IMR-90 (cell line): Measurements from ENCODE around the gene ABHD12B. TPM values are rescaled to one million over a fixed set of nuclear protein-coding genes. Genes with fewer than 3 reads are reported as not detected.

Experiments
- ATAC-seq: fragments of 200-7000 bp; cut with Tn5 transposase; 2 replicates; pipeline ENCODE4 v1.9.1; 2020; ENCODE audit warnings: low read depth, mild to moderate bottlenecking, moderate library complexity
- BruUV-seq: library from RNA; stranded (reverse); fragments of 400-500 nt; replicated peaks from 2 replicates; lab custom pipeline; 2021; lab: Mats Ljungman, UMichigan
- CTCF ChIA-PET: fragments of 300-600 bp; formaldehyde crosslinking; extraction: SDS; loops from one replicate; lab custom pipeline; 2021; ENCODE audit warnings: antibody characterized with exemption; lab: Yijun Ruan, JAX
- POLR2A ChIA-PET: fragments of 300-600 bp; sonication (Branson Sonifier 250); formaldehyde crosslinking; loops from one replicate; lab custom pipeline; 2022; ENCODE audit warnings: antibody characterized with exemption; ENCODE audit not compliant: unreplicated experiment; lab: Charles Lee
- DNase-seq: peaks from one replicate; pipeline ENCODE4 v3.0.0; 2013
- H2AFZ ChIP-seq: replicated peaks from 2 replicates; pipeline ENCODE3; 2013; ENCODE audit warnings: low read length, mild to moderate bottlenecking; ENCODE audit not compliant: poor library complexity
- H2AK5ac ChIP-seq: 2 replicates; pipeline ENCODE4 v1.6.1; 2013; ENCODE audit warnings: low read depth, low read length, inconsistent platforms
- H2AK9ac ChIP-seq: replicated peaks from 2 replicates; pipeline ENCODE3; 2013; ENCODE audit warnings: mild to moderate bottlenecking, low read depth, low read length, moderate library complexity; ENCODE audit not compliant: poor library complexity
- H2BK120ac ChIP-seq: 2 replicates; pipeline ENCODE4 v1.6.1; 2013; ENCODE audit warnings: low read depth, low read length, inconsistent platforms
- H2BK15ac ChIP-seq: 3 replicates; pipeline ENCODE4 v1.6.1; 2013; ENCODE audit warnings: low read depth, low read length, inconsistent platforms
- H2BK20ac ChIP-seq: 2 replicates; pipeline ENCODE4 v1.6.1; 2013; ENCODE audit warnings: low read depth, mild to moderate bottlenecking, inconsistent platforms, low read length, moderate library complexity
- H2BK5ac ChIP-seq: 2 replicates; pipeline ENCODE4 v1.6.1; 2013; ENCODE audit warnings: mild to moderate bottlenecking, low read depth, low read length, inconsistent platforms; ENCODE audit not compliant: poor library complexity, severe bottlenecking
- H3K14ac ChIP-seq: replicated peaks from 2 replicates; pipeline ENCODE4 v1.6.1; 2013; ENCODE audit warnings: low read depth, low read length, inconsistent platforms
- H3K18ac ChIP-seq: 2 replicates; pipeline ENCODE4 v1.6.1; 2013; ENCODE audit warnings: low read depth, low read length, control low read depth
- H3K23ac ChIP-seq: 2 replicates; pipeline ENCODE4 v1.6.1; 2013; ENCODE audit warnings: low read depth, low read length, inconsistent platforms
- H3K27ac ChIP-seq: 2 replicates; pipeline ENCODE4 v1.5.1; 2013; ENCODE audit warnings: mild to moderate bottlenecking, control low read depth, low read length; ENCODE audit not compliant: insufficient read depth
- H3K27me3 ChIP-seq: 2 replicates; pipeline ENCODE4 v1.6.1; 2013; ENCODE audit warnings: low read length; ENCODE audit not compliant: control insufficient read depth, insufficient read depth
- H3K36me3 ChIP-seq: 2 replicates; pipeline ENCODE4 v1.6.1; 2013; ENCODE audit warnings: low read length, mixed read lengths; ENCODE audit not compliant: control insufficient read depth, insufficient read depth
- H3K4ac ChIP-seq: 2 replicates; pipeline ENCODE4 v1.6.1; 2013; ENCODE audit warnings: low read depth, low read length, inconsistent platforms
- H3K4me1 ChIP-seq: 2 replicates; pipeline ENCODE4 v1.6.1; 2013; ENCODE audit warnings: low read length, mixed read lengths; ENCODE audit not compliant: control insufficient read depth, insufficient read depth
- H3K4me2 ChIP-seq: 2 replicates; pipeline ENCODE4 v1.6.1; 2013; ENCODE audit warnings: low read depth, mild to moderate bottlenecking, control low read depth, low read length, moderate library complexity
- H3K4me3 ChIP-seq: 2 replicates; pipeline ENCODE4 v1.5.1; 2013; ENCODE audit warnings: low read depth, mild to moderate bottlenecking, control low read depth, low read length, moderate library complexity; ENCODE audit not compliant: insufficient read depth
- H3K56ac ChIP-seq: 2 replicates; pipeline ENCODE4 v1.6.1; 2013; ENCODE audit warnings: low read length, inconsistent platforms; ENCODE audit not compliant: insufficient read depth; ENCODE audit errors: extremely low read depth
- H3K79me1 ChIP-seq, 2 experiments: 2 replicates each; pipeline ENCODE4 v1.6.1; 2013; ENCODE audit warnings: low read length in 2 of 2, inconsistent platforms in 1 of 2, low read depth in 1 of 2
- H3K9ac ChIP-seq: 2 replicates; pipeline ENCODE4 v1.6.1; 2013; ENCODE audit warnings: low read depth, low read length, control low read depth
- H3K9me1 ChIP-seq: 2 replicates; pipeline ENCODE4 v1.6.1; 2013; ENCODE audit warnings: low read length, inconsistent platforms; ENCODE audit not compliant: insufficient read depth
- H3K9me3 ChIP-seq: 2 replicates; pipeline ENCODE4 v1.6.1; 2013; ENCODE audit warnings: low read length; ENCODE audit not compliant: control insufficient read depth, insufficient read depth
- H4K20me1 ChIP-seq: 2 replicates; pipeline ENCODE4 v1.6.1; 2013; ENCODE audit warnings: low read length, inconsistent platforms; ENCODE audit not compliant: insufficient read depth
- H4K5ac ChIP-seq: 2 replicates; pipeline ENCODE4 v1.6.1; 2013; ENCODE audit warnings: mild to moderate bottlenecking, low read depth, low read length, control low read depth
- H4K8ac ChIP-seq, 2 experiments: 2 replicates each; pipeline ENCODE4 v1.6.1; 2013; ENCODE audit warnings: low read depth in 2 of 2, low read length in 2 of 2, control low read depth in 1 of 2, inconsistent platforms in 1 of 2
- H4K91ac ChIP-seq: 2 replicates; pipeline ENCODE4 v1.6.1; 2013; ENCODE audit warnings: low read depth, low read length, inconsistent platforms; ENCODE audit not compliant: insufficient read depth
- CEBPB ChIP-seq: IDR thresholded peaks from 2 replicates; pipeline ENCODE4 v1.6.1; 2012; ENCODE audit warnings: low read depth, low read length, improper control_type of control experiment
- CHD1 ChIP-seq: IDR thresholded peaks from 2 replicates; pipeline ENCODE4 v1.6.1; 2012; ENCODE audit warnings: low read depth, low read length, improper control_type of control experiment
- CTCF ChIP-seq: conservative IDR thresholded peaks from 2 replicates; pipeline ENCODE4 v1.5.1; 2012; ENCODE audit warnings: mild to moderate bottlenecking, low read depth, low read length, improper control_type of control experiment
- FOS ChIP-seq: fragments of 150-350 bp; IDR thresholded peaks from 2 replicates; pipeline ENCODE4 v1.6.1; 2016; ENCODE audit warnings: low read depth, low read length
- MAZ ChIP-seq: IDR thresholded peaks from 2 replicates; pipeline ENCODE4 v1.6.1; 2012; ENCODE audit warnings: low read depth, mild to moderate bottlenecking, low read length, improper control_type of control experiment, moderate library complexity, borderline replicate concordance
- MXI1 ChIP-seq: IDR thresholded peaks from 2 replicates; pipeline ENCODE4 v1.6.1; 2012; ENCODE audit warnings: low read depth, mild to moderate bottlenecking, low read length, moderate library complexity, borderline replicate concordance
- POLR2A ChIP-seq: IDR thresholded peaks from 2 replicates; pipeline ENCODE4 v1.6.1; 2012; ENCODE audit warnings: mild to moderate bottlenecking, low read depth, low read length
- RCOR1 ChIP-seq: IDR thresholded peaks from 2 replicates; pipeline ENCODE4 v1.6.1; 2012; ENCODE audit warnings: mild to moderate bottlenecking, low read length, improper control_type of control experiment; ENCODE audit not compliant: insufficient replicate concordance
- SMC3 ChIP-seq: fragments of 150-350 bp; IDR thresholded peaks from 2 replicates; pipeline ENCODE4 v1.6.1; 2016; ENCODE audit warnings: low read depth, mild to moderate bottlenecking, antibody characterized with exemption, low read length, moderate library complexity
- WGBS, 2 experiments: methylation state at CpG; one replicate each; pipeline versions ENCODE4 v1.1.5 to v1.1.7; 2013; ENCODE audit warnings: missing lambda C conversion rate in 2 of 2; ENCODE audit not compliant: insufficient read length in 1 of 2; ENCODE audit errors: extremely low coverage in 2 of 2; 5-methylcytosine and 5-hydroxymethylcytosine counted together
- dilution Hi-C: fragments of 300-500 bp; cut with HindIII; formaldehyde crosslinking; loops from one replicate; pipeline ENCODE4 v1.14.3; 2018; ENCODE audit warnings: low sequenced_read_pairs; ENCODE audit not compliant: unreplicated experiment
- in situ Hi-C: fragments of 300-500 bp; cut with MboI; formaldehyde crosslinking; loops from 3 replicates; pipeline ENCODE4 v1.14.3; 2019; ENCODE audit warnings: low sequenced_read_pairs, inconsistent platforms, mixed read lengths
- intact Hi-C: fragments of 100-400 bp; cut with micrococcal nuclease; formaldehyde crosslinking; loops from 2 replicates; pipeline ENCODE4 v1.10.0; 2022
- polyA plus RNA-seq, 3 experiments: library from polyadenylated mRNA; depleted of rRNA; stranded (reverse); fragments of >200 nt; gene quantifications; 2 replicates each; pipeline ENCODE4 v1.2.3, GENCODE V29; 2012; ENCODE audit warnings: low replicate concordance in 1 of 3
- total RNA-seq: library from RNA; depleted of rRNA; stranded (reverse); fragments of >200 nt; gene quantifications from 2 replicates; pipeline ENCODE4 v1.2.3, GENCODE V29; 2012

The ABHD12B gene
- total and polyA plus RNA-seq, 2 of the 4 experiments (the other 2 are of a cell fraction), result 0.18 TPM; not detected in 1

GRCh38 chr14:50943943-50944646, 72.2 kb downstream of the ABHD12B start, which contains the start of gene PYGL:
Gene PYGL (minus strand): TSS chr14:50944483. CDS start chr14:50944403, 80 bp downstream.
- peak within 1 kb of the TSS; percentile 61; the same call in 2 of the 3 replicates for H2BK15ac ChIP-seq
- H3K4me3 ChIP-seq, result peak within 1 kb of the TSS; percentile 96
- H4K91ac ChIP-seq, result peak within 1 kb of the TSS; percentile 36
- peak within 1 kb of the TSS; percentile 12; the same call in 1 of the 2 replicates for H3K56ac ChIP-seq
- peak within 1 kb of the TSS; percentile 40 for H2BK5ac ChIP-seq
- H4K5ac ChIP-seq, result peak within 1 kb of the TSS; percentile 50
- dilution Hi-C loops, result no loop called here
- BruUV-seq, result no TSS peak
- H3K9ac ChIP-seq, result peak within 1 kb of the TSS; percentile 89
- peak within 1 kb of the TSS; percentile 55 for H3K4ac ChIP-seq
- H3K4me2 ChIP-seq, result peak within 1 kb of the TSS; percentile 86
- TF ChIP-seq SMC3 (no peak), CHD1 (no peak), CEBPB (no peak), MAZ (0 out of 2 replicates have a peak, but pooled peaks have one; percentile 26), POLR2A (peak; percentile 49), FOS (no peak), MXI1 (peak; percentile 64; the same call in 1 of the 2 replicates), CTCF (no peak), RCOR1 (no peak)
- peaks cover 2% of the 10 kb centered on the region; the same call in 1 of the 2 replicates for H3K36me3 ChIP-seq
- H4K20me1 ChIP-seq, result no peaks in the 10 kb centered on the region
- intact Hi-C loops, result loop anchor here (2.0 kb wide), 1 partner anchor 275 kb away; the partner anchor contains the start of gene SAV1
- peak; percentile 91 for ATAC-seq
- peak within 1 kb of the TSS; percentile 47 for H3K27ac ChIP-seq
- peak within 1 kb of the TSS; percentile 61 for H2AK9ac ChIP-seq
- H2AK5ac ChIP-seq, result peak within 1 kb of the TSS; percentile 32; the same call in 1 of the 2 replicates
- ChIA-PET POLR2A (interaction anchor here (0.5 kb wide), 1 partner anchor 210 kb away, joined by 3 read pairs; no protein-coding TSS in a partner anchor), CTCF (interaction anchor here (0.7 kb wide), 1 partner anchor 11 kb away, joined by 3 read pairs; no protein-coding TSS in a partner anchor)
- 2% methylated on average over 40 of the region's 74 CpGs; no CpG with 5 or more reads in 1 of the 2 experiments for WGBS, 2 experiments
- H3K14ac ChIP-seq, result peak within 1 kb of the TSS; percentile 61
- H3K9me1 ChIP-seq, result no peaks in the 10 kb centered on the region; the same call in 1 of the 2 replicates
- H3K9me3 ChIP-seq, result no peaks in the 10 kb centered on the region
- peaks cover 9% of the 10 kb centered on the region; the same call in 1 of the 2 replicates for H3K4me1 ChIP-seq
- H4K8ac ChIP-seq, result peak within 1 kb of the TSS; percentile 6 to 77; a peak in 2 of 4 replicates
- peaks cover 4 to 6% of the 10 kb centered on the region in 2 experiments; a peak in 1 of 4 replicates for H3K79me1 ChIP-seq
- H2BK120ac ChIP-seq, result peak within 1 kb of the TSS; percentile 33
- peak within 1 kb of the TSS; percentile 44 for H3K18ac ChIP-seq
- peak within 1 kb of the TSS; percentile 82 for H3K23ac ChIP-seq
- DNase-seq, result peak; percentile 49
- no peaks in the 10 kb centered on the region for H3K27me3 ChIP-seq
- peak within 1 kb of the TSS; percentile 98 for H2AFZ ChIP-seq
- in situ Hi-C loops, result no loop called here
- H2BK20ac ChIP-seq, result peak within 1 kb of the TSS; percentile 42; the same call in 1 of the 2 replicates
